ENCODE data around the gene SCAF8.

Gene SCAF8

GRCh38 chr6:154876486-154877280, 143.5 kb downstream of the SCAF8 start:
- in situ Hi-C loops (cut with HindIII; ENCODE audit: low sequenced_read_pairs), result no loop called here

GRCh38 chr6:154878871-154879491, 145.8 kb downstream of the SCAF8 start:
- in situ Hi-C loops (cut with HindIII; ENCODE audit: low sequenced_read_pairs), result no loop called here

GRCh38 chr6:154882107-154882506, 148.9 kb downstream of the SCAF8 start:
- in situ Hi-C loops (cut with HindIII; ENCODE audit: low sequenced_read_pairs), result no loop called here
